Epithelial cell of prostate (primary cell): ENCODE data around the gene MEMO1.
"Not testable (repeated sequence)": the region's sequence is repeated elsewhere in the genome, so short reads cannot be mapped to it uniquely, and the experiment has no call there.

Experiments
- DNase-seq: peaks from one replicate; pipeline ENCODE4 v3.0.0-alpha.2; 2011; ENCODE audit warnings: low read depth, low spot score
- H3K27ac ChIP-seq: fragments of 450-650 bp; 2 replicates; pipeline ENCODE4 v1.5.1; 2017; ENCODE audit warnings: mild to moderate bottlenecking

Gene MEMO1

GRCh38 chr2:32010670-32011484 is at the start of gene MEMO1:
Gene MEMO1, minus strand, starts transcription at chr2:32011008. Its CDS starts 761 bp downstream, at chr2:32010247.
- DNase-seq: peak; percentile 73
- H3K27ac ChIP-seq: peak within 1 kb of the TSS; percentile 91

- no peak overlapping the region for H3K27ac ChIP-seq
- no peak for DNase-seq
Observed at GRCh38 chr2:32060266-32060665, 49.5 kb upstream of the MEMO1 start.

GRCh38 chr2:32058130-32058529 is 47.3 kb upstream of the MEMO1 start:
- H3K27ac ChIP-seq: no peak overlapping the region
- no peak for DNase-seq

GRCh38 chr2:32054583-32054982 is 43.8 kb upstream of the MEMO1 start:
- H3K27ac ChIP-seq, DNase-seq: not testable (repeated sequence)

DNA sequence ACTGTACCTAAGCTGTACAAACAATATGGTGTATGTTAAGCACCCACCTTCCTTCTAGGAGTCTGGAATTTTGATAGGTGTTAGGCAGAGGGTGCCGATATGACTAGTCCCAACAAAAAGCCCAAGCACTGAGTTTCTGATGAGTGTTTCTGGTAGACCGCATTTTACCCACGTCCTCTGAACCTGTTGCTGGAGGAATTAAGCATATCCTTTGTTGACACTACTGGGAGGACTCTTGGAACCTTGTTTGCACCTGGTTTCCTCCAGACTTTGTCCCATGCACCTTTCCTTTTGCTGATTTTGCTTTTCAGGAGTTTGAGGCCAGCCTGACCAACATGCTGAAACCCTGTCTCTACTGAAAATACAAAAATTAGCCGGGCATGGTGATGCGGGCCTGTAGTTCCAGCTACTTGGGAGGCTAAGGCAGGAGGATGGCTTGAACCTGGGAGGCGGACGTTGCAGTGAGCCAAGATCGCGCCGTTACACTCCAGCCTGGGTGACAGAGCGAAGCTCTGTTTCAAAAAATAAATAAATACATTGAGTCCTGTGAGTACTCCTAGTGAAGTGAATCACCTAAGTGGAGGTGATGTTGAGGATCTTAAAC is 41.1 kb upstream of the MEMO1 start:
- no peak for DNase-seq
- H3K27ac ChIP-seq: no peak overlapping the region

GRCh38 chr2:32043561-32043960 is 32.8 kb upstream of the MEMO1 start:
- DNase-seq: no peak
- no peak overlapping the region for H3K27ac ChIP-seq

DNA sequence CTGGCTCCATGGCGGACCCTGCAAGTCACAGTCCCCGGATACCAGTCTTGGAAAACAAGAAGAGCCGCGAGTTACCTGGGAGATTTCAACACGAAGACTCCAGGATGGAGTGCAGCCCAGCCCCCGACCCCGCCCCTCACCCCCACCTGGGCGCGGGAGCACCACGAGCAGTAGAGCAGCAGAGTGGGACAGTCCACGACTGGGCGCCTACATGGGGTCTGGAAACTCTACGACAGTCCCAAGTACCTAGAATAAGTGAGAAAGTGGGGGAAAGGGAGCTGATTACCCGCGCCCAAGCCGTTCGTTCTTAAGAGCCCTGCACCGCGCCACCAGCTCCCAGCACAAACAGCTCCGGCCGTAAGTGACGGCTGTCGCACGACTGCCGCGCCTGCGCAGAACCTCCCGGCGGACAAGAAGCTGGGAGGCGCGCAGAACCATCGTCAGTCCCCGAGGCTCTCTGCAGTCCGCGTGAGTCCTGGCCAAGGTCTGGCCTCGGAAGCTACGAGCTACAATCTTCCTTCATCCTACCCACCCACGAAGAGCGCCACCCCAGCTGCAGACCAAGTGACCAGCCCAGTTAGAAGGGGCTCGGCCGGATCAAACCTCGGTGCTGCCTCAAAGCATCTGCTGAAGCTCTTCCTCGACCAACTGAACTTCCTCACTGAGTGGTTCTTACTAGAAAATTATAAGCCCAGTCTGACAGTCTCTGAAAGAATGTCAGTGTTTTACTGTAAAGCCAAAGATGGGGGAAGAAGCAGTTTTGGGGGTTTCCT is 28.8 kb upstream of the MEMO1 start, which contains the start of gene DPY30:
DPY30 (minus strand) TSS at position 359 of the 773 bp plus-strand sequence; CDS start at position 10, 349 bp downstream.
- DNase-seq: no peak
- peak within 1 kb of the TSS; percentile 56 for H3K27ac ChIP-seq

DNA sequence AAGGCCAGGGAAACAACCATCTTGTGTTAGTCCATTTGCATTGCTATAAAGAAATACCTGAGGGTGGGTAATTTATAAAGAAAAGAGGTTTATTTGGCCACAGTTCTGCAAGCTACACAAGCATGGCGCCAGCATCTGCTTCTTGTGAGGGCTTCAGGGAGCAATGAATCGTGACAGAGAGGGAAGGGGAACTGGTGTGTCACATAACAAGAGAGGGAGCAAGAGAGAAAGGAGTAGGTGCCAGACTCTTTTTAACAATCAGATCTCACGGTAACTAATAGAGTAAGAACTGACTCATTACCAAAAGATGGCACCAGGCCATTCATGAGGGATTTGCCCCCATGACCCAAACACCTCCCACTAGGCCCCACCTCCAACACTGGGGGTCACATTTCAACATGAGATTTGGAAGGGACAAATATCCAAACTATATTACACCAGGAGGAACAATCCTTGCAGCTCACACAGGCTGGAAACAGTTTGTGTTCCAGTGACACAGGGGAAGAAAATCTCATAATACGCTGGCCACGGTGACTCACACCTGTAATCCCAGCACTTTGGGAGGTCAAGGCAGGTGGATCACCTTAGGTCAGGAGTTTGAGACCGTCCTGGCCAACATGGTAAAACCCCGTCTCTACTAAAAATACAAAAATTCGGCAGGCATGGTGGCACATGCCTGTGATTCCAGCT is 23.5 kb upstream of the MEMO1 start:
- DNase-seq: not testable (repeated sequence)
- H3K27ac ChIP-seq: peak overlapping the region; percentile 36

GRCh38 chr2:32018789-32019482 is 8.1 kb upstream of the MEMO1 start:
- DNase-seq: not testable (repeated sequence)
- H3K27ac ChIP-seq: peak overlapping the region; percentile 37

- no peak for DNase-seq
Observed at GRCh38 chr2:32012872-32013271, 2.1 kb upstream of the MEMO1 start.

DNA sequence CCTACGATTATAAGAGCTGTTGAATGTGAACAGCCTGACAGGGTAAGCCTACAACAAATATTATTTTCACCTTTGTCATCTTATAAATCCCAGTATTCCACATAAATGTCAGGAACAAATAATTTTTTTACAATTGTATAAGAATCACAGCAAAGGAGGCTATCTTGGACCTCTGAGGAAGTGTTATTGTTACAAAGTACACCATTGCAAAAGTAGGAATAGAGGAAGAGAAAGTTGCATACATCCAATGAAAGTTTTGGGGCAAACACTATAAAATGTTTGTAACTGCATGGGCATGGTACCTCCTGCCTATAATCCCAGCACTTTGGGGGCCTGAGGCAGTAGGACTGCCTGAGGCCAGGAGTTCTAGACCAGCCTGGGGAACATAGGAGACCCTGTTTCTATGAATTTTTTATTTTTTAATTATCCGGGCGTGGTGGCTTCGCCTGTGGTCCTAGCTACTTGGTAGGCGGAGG is 715 bp upstream of the MEMO1 start:
- DNase-seq: no peak
- H3K27ac ChIP-seq: peak overlapping the region; percentile 91

More at GRCh38 chr2:32012872-32013271, 2.1 kb upstream of the MEMO1 start:
- no peak overlapping the region for H3K27ac ChIP-seq

- peak overlapping the region; percentile 91 for H3K27ac ChIP-seq
- not testable (repeated sequence) for DNase-seq
Observed at GRCh38 chr2:32010280-32010669, 533 bp downstream of the MEMO1 start.

DNA sequence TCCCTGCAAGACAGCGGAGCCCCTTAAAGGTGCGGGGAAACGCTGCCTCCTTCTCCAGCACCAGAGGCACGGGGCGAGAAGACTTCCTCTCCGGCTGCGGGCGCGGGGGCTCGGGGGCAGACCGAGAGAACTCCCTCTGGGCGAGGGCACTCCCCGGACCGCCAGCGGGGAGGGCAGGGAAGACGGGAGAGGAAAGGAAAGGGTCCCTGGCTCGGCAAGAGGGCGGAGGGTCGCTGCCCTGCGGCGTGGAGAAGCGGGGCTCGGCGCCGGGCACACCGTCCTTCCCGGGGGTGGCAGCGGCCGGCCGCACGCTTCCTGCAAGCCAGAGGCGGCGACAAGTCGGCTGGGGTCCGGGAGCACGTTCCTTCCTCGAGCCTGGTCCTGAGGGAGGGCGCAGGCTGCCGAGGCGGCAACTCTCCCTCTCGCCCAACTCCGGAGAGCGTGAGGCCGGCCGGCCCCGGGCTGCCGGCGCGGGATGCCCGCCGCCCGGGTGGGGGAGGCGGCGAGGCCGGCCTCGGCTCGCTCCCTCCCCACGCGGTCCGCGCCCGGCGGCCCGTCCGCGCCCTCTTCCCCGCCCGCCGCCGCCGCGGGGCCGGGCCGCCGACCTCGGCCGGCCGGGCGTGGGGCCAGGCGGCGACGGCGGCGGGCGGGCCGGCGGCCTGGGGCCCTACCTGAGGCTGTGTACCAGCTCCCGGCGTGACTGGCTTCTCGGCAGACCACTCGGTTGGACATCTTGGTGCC is 1.1 kb downstream of the MEMO1 start:
- H3K27ac ChIP-seq: peak overlapping the region; percentile 91
- no peak for DNase-seq

- no peak for DNase-seq
- H3K27ac ChIP-seq: peak overlapping the region; percentile 91
Observed at GRCh38 chr2:32008805-32009515, 1.8 kb downstream of the MEMO1 start.

DNA sequence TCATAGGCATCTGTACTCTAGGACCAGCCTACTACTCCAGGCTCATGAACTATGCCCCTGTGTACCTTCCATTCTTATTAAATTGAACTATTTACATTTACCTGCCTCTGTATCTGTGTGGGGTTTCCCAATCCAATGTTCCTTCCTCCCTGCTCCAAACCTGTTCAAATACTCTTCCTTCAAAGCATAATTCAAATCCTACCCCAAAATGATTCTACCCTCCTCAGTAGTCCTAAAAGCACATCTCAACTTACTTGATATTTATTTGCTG is 3.8 kb downstream of the MEMO1 start:
- H3K27ac ChIP-seq: no peak overlapping the region
- DNase-seq: no peak

DNA sequence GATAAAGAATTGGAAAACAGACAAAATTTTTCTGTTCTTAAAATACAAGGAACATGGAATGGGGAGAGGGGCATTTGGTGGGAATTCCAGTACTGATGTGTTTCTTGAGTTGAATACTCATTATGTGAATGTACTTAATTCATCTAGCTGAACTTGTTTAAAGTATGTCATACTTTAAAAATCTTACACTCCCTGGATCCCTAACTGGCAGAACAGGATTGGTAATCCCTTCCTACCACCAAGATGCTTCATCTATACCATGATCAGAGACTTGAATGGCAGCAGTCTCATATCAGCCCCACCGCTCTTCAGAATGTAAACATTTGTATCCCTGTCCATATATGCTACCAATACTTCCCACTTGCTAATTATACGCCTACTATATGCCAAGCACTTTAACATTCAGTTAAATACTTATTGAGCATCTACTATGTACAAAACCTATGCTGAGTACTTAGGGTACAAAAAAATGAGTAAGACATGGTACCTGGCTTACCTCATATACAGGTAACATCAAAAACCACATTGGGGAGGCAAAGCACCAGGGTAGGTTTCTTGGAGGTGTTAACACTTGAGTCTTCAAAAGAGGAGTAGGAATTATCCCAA is 5.3 kb downstream of the MEMO1 start:
- H3K27ac ChIP-seq: peak overlapping the region; percentile 84
- no peak for DNase-seq

DNA sequence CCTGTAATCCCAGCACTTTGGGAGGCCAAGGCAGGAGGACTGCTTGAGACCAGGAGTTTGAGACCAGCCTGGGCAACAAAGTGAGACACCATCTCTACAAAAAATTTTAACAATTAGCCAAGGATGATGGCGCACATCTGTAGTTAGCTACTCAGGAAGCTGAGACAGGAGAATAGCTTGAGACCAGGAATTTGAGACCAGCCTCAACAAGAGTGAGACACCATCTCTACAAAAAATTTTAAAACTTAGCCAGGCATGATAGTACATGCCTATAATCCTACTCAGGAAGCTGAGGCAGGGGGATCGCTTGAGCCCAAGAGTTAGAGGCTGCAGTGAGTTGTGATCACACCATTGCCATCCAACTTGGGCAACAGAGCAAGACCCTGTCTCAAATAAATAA is 7.0 kb downstream of the MEMO1 start:
- H3K27ac ChIP-seq: peak overlapping the region; percentile 84
- DNase-seq: peak; percentile 44

GRCh38 chr2:32002406-32002805 is 8.4 kb downstream of the MEMO1 start:
- no peak for DNase-seq
- peak overlapping the region; percentile 84 for H3K27ac ChIP-seq
